Measurements from ENCODE around the gene ASPHD2. TPM values are rescaled to one million over a fixed set of nuclear protein-coding genes. Genes with fewer than 3 reads are reported as not detected.

The ASPHD2 gene
- polyA plus RNA-seq, 1 of the 3 experiments (the other 2 are of a cell fraction): 2.2 TPM

DNA sequence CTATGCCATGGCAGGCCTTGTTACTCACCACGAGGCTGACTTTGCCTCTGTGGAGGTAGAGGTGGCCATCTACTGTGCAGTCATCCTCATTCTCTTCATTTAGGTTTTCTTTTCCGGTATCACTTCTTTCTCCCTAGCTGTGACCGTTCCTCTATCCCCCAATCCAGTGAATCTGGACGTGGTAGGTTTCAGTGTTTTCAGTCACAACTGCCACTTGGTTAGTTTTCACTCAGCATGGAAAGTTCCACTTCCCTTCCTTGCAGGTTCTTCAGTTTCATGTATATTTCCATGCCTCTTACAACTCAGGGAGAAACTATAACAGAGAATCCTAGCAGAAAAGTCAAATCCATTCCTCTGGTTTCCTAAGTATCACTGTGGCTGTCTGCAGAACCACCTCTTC is 52.6 kb downstream of the ASPHD2 start (continued):
- TF ChIP-seq, protein P1, sequence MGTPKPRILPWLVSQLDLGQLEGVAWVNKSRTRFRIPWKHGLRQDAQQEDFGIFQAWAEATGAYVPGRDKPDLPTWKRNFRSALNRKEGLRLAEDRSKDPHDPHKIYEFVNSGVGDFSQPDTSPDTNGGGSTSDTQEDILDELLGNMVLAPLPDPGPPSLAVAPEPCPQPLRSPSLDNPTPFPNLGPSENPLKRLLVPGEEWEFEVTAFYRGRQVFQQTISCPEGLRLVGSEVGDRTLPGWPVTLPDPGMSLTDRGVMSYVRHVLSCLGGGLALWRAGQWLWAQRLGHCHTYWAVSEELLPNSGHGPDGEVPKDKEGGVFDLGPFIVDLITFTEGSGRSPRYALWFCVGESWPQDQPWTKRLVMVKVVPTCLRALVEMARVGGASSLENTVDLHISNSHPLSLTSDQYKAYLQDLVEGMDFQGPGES (IDR thresholded peaks at IDR 0.05; ENCODE audit: low read depth, low read length): no peak
- TF ChIP-seq GABPA (IDR thresholded peaks at IDR 0.05; ENCODE audit: low read depth): no peak

DNA sequence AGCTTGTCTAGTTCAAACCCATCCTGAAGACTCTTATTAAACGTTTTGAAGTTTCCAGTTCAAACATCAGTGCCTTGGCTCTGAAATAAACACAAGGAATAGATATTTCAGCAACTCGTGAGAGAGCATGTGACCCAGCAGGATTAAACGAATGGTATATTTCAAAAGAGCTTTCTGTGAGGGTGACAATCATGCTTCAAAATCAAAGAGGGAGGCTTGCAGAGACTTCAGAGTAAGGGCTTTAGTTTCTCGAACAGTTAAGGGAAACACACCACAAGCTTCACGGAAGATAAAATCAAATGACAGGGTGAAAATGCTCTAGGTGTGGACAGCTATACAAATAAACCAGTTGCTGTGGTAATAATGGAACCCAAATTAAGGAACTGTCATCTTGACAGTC is 53.1 kb downstream of the ASPHD2 start:
- H3K9me2 ChIP-seq: no peaks in the 10 kb centered on the region
- no peak overlapping the region for H3K4me3 ChIP-seq (ENCODE audit: low read depth in 2 of 2, low read length in 1 of 2)
- peaks cover 0 to 9% of the 10 kb centered on the region in 2 experiments for H3K36me3 ChIP-seq (replicated peaks in 1 of 2; ENCODE audit: control insufficient read depth in 1 of 2, insufficient read depth in 2 of 2, low read length in 1 of 2)
- CTCF ChIA-PET: interaction anchor here (0.6 to 2.0 kb wide), 5 partner anchors 9 to 1280 kb away, joined by 3 to 7 read pairs (median 3); no protein-coding TSS in a partner anchor
- H3F3A ChIP-seq (replicated peaks; ENCODE audit: insufficient read depth): no peaks in the 10 kb centered on the region
- H3K4me1 ChIP-seq (ENCODE audit: control insufficient read depth in 1 of 2, insufficient read depth in 2 of 2, low read depth in 1 of 2, low read length in 1 of 2): peaks cover 4 to 27% of the 10 kb centered on the region in 2 experiments; a peak in 3 of 4 replicates
- POLR2A ChIA-PET: interaction anchor here (0.6 to 1.6 kb wide), 2 partner anchors 22 to 187 kb away, joined by 3 read pairs; no protein-coding TSS in a partner anchor
- no peak for DNase-seq
- no peaks in the 10 kb centered on the region for H3K9me3 ChIP-seq
- H4K20me1 ChIP-seq (ENCODE audit: insufficient read depth): no peaks in the 10 kb centered on the region
- H3K27ac ChIP-seq (ENCODE audit: low read depth in 2 of 2, low read length in 1 of 2): no peak overlapping the region
- H3K9ac ChIP-seq: no peak overlapping the region
- no peak for TF ChIP-seq EZH2phosphoT487 (IDR thresholded peaks at IDR 0.05; ENCODE audit: borderline replicate concordance, low read depth)
- TF ChIP-seq, protein P2, sequence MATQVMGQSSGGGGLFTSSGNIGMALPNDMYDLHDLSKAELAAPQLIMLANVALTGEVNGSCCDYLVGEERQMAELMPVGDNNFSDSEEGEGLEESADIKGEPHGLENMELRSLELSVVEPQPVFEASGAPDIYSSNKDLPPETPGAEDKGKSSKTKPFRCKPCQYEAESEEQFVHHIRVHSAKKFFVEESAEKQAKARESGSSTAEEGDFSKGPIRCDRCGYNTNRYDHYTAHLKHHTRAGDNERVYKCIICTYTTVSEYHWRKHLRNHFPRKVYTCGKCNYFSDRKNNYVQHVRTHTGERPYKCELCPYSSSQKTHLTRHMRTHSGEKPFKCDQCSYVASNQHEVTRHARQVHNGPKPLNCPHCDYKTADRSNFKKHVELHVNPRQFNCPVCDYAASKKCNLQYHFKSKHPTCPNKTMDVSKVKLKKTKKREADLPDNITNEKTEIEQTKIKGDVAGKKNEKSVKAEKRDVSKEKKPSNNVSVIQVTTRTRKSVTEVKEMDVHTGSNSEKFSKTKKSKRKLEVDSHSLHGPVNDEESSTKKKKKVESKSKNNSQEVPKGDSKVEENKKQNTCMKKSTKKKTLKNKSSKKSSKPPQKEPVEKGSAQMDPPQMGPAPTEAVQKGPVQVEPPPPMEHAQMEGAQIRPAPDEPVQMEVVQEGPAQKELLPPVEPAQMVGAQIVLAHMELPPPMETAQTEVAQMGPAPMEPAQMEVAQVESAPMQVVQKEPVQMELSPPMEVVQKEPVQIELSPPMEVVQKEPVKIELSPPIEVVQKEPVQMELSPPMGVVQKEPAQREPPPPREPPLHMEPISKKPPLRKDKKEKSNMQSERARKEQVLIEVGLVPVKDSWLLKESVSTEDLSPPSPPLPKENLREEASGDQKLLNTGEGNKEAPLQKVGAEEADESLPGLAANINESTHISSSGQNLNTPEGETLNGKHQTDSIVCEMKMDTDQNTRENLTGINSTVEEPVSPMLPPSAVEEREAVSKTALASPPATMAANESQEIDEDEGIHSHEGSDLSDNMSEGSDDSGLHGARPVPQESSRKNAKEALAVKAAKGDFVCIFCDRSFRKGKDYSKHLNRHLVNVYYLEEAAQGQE (IDR thresholded peaks at IDR 0.05; ENCODE audit: low read depth, low read length): no peak
- no peak for TF ChIP-seq NFIC (IDR thresholded peaks at IDR 0.05; ENCODE audit: borderline replicate concordance)
- TF ChIP-seq POLR2AphosphoS5 (IDR thresholded peaks at IDR 0.05; ENCODE audit: low read depth, low read length): no peak
- no peak for TF ChIP-seq GATA2 (CRISPR knock-in tag; IDR thresholded peaks at IDR 0.05)
- peaks cover 87% of the 10 kb centered on the region for H3K79me2 ChIP-seq (ENCODE audit: insufficient read depth)
- H2AFZ ChIP-seq (ENCODE audit: low read depth): no peak overlapping the region
- WGBS (ENCODE audit: low lambda C conversion rate): 88% methylated on average over 5 of the region's 5 CpGs
- H3K27me3 ChIP-seq (ENCODE audit: insufficient read depth): no peaks in the 10 kb centered on the region
- peak overlapping the region; percentile 89; the same call in 1 of the 2 replicates for H3K4me2 ChIP-seq

DNA sequence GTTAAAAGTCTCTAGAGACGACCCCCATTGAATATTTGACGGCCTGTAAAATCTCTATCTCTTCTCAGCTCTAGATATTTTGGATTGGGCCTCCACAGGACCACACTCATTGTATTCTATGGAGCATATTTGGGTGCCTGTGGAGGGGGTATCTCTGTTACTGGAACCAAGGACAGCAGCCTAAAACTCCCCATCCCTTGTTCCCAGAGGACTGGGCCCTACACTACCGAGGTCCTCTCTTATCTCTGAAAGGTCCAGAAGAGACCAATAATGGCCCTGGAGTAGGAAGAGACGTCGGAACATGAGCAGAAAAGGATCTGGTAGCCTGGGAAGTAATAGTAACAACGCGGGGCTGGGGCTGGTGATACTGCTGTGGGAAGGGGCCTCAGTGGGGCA is 54.0 kb downstream of the ASPHD2 start:
- POLR2A ChIA-PET: interaction anchor here (1.0 to 1.6 kb wide), 5 partner anchors 16 to 186 kb away, joined by 3 to 7 read pairs (median 3); partner anchors contain the start of gene TFIP11
- peak overlapping the region; percentile 89 for H3K4me2 ChIP-seq
- H2AFZ ChIP-seq (ENCODE audit: low read depth): peak overlapping the region; percentile 71
- H3K36me3 ChIP-seq (replicated peaks in 1 of 2; ENCODE audit: control insufficient read depth in 1 of 2, insufficient read depth in 2 of 2, low read length in 1 of 2): peaks cover 0 to 5% of the 10 kb centered on the region in 2 experiments
- WGBS (ENCODE audit: low lambda C conversion rate): 18% methylated on average over 7 of the region's 7 CpGs
- H3K27me3 ChIP-seq (ENCODE audit: insufficient read depth): no peaks in the 10 kb centered on the region
- peak overlapping the region; percentile 81 to 89 for H3K4me3 ChIP-seq (ENCODE audit: low read depth in 2 of 2, low read length in 1 of 2)
- CTCF ChIA-PET: interaction anchor here (1.0 to 2.0 kb wide), 5 partner anchors 9 to 182 kb away, joined by 3 to 7 read pairs (median 3); no protein-coding TSS in a partner anchor
- H3K4me1 ChIP-seq (ENCODE audit: control insufficient read depth in 1 of 2, insufficient read depth in 2 of 2, low read depth in 1 of 2, low read length in 1 of 2): peaks cover 4 to 27% of the 10 kb centered on the region in 2 experiments; a peak in 3 of 4 replicates
- H3K9me3 ChIP-seq: no peaks in the 10 kb centered on the region
- H3K79me2 ChIP-seq (ENCODE audit: insufficient read depth): peaks cover 81% of the 10 kb centered on the region
- H3K9me2 ChIP-seq: no peaks in the 10 kb centered on the region
- TF ChIP-seq RAD21 (IDR thresholded peaks at IDR 0.05; ENCODE audit: low read length) (no peak), MEF2A (IDR thresholded peaks at IDR 0.05; ENCODE audit: borderline replicate concordance, low read depth) (no peak), SIN3A (IDR thresholded peaks at IDR 0.05; ENCODE audit: borderline replicate concordance, low read depth, low read length) (no peak)
- TF ChIP-seq, protein P3, sequence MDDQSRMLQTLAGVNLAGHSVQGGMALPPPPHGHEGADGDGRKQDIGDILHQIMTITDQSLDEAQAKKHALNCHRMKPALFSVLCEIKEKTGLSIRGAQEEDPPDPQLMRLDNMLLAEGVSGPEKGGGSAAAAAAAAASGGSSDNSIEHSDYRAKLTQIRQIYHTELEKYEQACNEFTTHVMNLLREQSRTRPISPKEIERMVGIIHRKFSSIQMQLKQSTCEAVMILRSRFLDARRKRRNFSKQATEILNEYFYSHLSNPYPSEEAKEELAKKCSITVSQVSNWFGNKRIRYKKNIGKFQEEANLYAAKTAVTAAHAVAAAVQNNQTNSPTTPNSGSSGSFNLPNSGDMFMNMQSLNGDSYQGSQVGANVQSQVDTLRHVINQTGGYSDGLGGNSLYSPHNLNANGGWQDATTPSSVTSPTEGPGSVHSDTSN (IDR thresholded peaks at IDR 0.05): no peak
- TF ChIP-seq, protein P2 (IDR thresholded peaks at IDR 0.05; ENCODE audit: low read depth, low read length): peak; percentile 50; the same call in 1 of the 2 replicates
- no peaks in the 10 kb centered on the region for H3F3A ChIP-seq (replicated peaks; ENCODE audit: insufficient read depth)
- no peaks in the 10 kb centered on the region for H4K20me1 ChIP-seq (ENCODE audit: insufficient read depth)
- peak overlapping the region; percentile 68 to 83 for H3K27ac ChIP-seq (ENCODE audit: low read depth in 2 of 2, low read length in 1 of 2)
- H3K9ac ChIP-seq: peak overlapping the region; percentile 93
- no peak for DNase-seq

Measured in SK-N-SH (cell line).